A549 treated with AZD2906 at 1 μM for 4 hours (cell line): ENCODE results near the gene FKBP3. TPM values are rescaled to one million over a fixed set of nuclear protein-coding genes. Genes with fewer than 3 reads are reported as not detected.

ENCODE experiments used
- total RNA-seq: library from RNA; stranded (reverse); fragments of 200-300 nt; extraction: Qiagen RNA extraction; gene quantifications from 5 replicates; pipeline ENCODE4 v1.2.3, GENCODE V29; 2022

FKBP3 gene
- 105 to 125 TPM (median 109 TPM) in 5 replicates for total RNA-seq

DNA sequence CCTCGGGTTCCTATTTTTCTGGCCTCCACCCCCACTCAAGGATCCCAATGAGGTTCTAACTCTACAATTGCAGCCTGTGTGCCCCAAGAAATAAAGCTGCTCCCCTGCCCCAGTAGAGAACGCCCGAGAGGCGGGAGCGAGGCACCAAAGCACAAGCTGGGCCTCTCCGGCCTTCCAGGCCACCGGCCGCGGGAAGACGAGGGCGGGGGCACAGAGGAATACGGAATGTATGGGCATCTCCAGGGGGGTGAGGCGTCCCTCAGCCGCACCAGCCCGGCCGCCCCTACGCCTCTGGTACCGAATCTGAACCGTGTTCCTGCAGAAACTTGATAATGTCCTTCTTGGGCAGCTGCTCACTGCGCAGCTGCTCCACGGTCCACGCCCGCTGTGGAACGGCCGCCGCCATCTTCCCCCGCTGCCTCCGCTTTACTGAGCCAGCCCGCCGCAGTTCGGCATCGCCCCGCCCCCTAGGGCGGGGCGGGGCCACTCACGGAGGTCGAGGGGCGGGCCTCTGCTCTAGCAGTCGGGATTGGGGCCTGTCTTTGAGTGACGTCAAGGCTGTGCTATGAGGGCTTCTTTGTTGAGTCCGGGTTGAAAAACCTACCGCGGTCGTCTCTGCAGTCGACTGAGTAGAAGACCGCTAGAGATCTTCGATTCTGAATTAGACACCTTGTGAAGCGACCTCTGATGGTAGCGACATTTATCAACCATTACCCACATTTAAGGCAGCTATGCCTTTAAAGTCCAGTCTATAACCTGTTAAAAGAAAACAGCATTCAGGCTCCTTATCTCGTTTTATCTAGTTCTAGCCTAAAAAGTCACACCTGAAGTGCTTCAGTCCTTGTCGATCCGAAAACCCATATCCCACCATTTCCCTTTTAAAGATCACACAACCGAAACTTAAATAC lies at the start of gene FKBP3:
Gene FKBP3 (minus strand): TSS at position 431 of the 908 bp plus-strand sequence. CDS start 25 bp downstream, at position 406.

DNA sequence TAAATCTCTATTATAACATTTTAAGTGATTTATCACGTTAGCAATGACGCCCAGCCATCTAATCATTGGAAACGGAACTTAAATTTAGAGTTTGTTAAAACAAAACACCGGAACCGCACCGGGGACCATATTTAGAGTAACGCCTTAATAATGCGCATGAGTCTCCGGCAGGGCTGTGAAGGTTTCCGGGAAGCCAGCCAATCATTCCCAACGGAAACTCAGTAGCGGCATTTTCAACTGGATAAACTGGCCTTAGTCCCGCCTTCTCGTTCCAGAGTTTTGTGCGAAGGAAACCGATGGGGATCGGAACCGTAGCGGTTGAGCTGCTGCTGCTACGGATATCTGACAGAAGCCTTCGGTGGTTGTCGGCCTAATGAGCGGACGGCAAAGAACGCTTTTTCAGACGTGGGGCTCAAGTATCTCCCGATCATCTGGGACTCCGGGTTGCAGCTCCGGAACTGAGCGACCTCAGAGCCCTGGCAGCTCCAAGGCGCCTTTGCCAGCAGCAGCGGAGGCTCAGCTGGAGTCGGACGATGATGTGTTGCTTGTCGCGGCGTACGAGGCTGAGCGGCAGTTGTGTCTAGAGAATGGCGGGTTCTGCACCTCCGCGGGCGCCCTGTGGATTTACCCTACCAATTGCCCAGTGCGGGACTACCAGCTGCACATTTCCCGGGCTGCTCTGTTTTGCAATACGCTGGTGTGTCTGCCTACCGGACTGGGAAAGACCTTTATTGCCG lies 1.5 kb upstream of the FKBP3 start, which contains the start of gene FANCM:
Gene FANCM (plus strand): TSS at position 272 of the 737 bp plus-strand sequence. CDS start 102 bp downstream, at position 374.

GRCh38 chr14:45083976-45084722 lies 50.1 kb downstream of the FKBP3 start, which contains the start of gene PRPF39:
PRPF39 (plus strand) TSS chr14:45084116; CDS start chr14:45095240, 11,124 bp downstream.

Other genes with a start within 250 kb of the FKBP3 start
- gene KLHL28, start 172.5 kb downstream of the FKBP3 start, total RNA-seq, result 5.8 to 7.5 TPM (median 6.4 TPM) in 5 replicates
- gene TOGARAM1, start 172.3 kb downstream of the FKBP3 start, total RNA-seq, result 6.6 to 8.3 TPM (median 7.7 TPM) in 5 replicates
- 15.0 to 21.9 TPM (median 18.8 TPM) in 5 replicates for gene PRPF39, start 50.4 kb downstream of the FKBP3 start, total RNA-seq
- 4.0 to 5.3 TPM (median 5.0 TPM) in 5 replicates for gene FANCM, start 1.4 kb upstream of the FKBP3 start, total RNA-seq
- gene MIS18BP1, start 118.7 kb upstream of the FKBP3 start, total RNA-seq, result 18.2 to 30.4 TPM (median 20.1 TPM) in 5 replicates